Uterus (tissue), 2 donors: Measurements from ENCODE around the gene CD47.

Experiments used
- CTCF ChIP-seq, 4 experiments: fragments of 200-600 bp in 2 of 4; fragments of 450-650 bp in 2 of 4; sonication (generic) in 2 of 4; IDR thresholded peaks; one replicate each; pipeline ENCODE4 v1.5.1; 2016 to 2019; ENCODE audit warnings: antibody characterized with exemption in 4 of 4, mild to moderate bottlenecking in 2 of 4, moderate library complexity in 1 of 4
- POLR2A ChIP-seq, 2 donors: fragments of 450-650 bp; IDR thresholded peaks; one replicate each; pipeline ENCODE4 v1.6.1; 2016; ENCODE audit warnings: antibody characterized with exemption in 2 of 2, mild to moderate bottlenecking in 1 of 2, moderate library complexity in 1 of 2

- TF ChIP-seq CTCF (IDR thresholded peaks at IDR 0.05) = no peak
- no peak for TF ChIP-seq POLR2A (IDR thresholded peaks at IDR 0.05)
Measured at GRCh38 chr3:108136561-108137459, 46.0 kb upstream of the CD47 start.
